ENCODE data around the gene HTT. TPM values are rescaled to one million over a fixed set of nuclear protein-coding genes. Genes with fewer than 3 reads are reported as not detected.
A peak's percentile ranks its signal among the peaks of the same experiment; 100 is the strongest.

The HTT gene
- total RNA-seq, 1 experiment from 2014 or later: 64.4 TPM

GRCh38 chr4:3229328-3229727 is 154.8 kb downstream of the HTT start:
- Histone ChIP-seq H2BK12ac (ENCODE audit: insufficient read length, low read depth, low read length) (no peak overlapping the region), H4K5ac (ENCODE audit: insufficient read length, low read depth, low read length) (no peak overlapping the region), H3K79me2 (ENCODE audit: insufficient read depth, low read length) (no peaks in the 10 kb centered on the region), H2BK20ac (ENCODE audit: low read depth, low read length, poor library complexity, severe bottlenecking) (no peak overlapping the region), H3T11ph (ENCODE audit: low read length) (no peak overlapping the region), H2BK120ac (ENCODE audit: low read depth, low read length, poor library complexity, severe bottlenecking) (no peak overlapping the region), H3K27me3 (ENCODE audit: insufficient read depth, low read length) (no peaks in the 10 kb centered on the region), H4K20me1 (ENCODE audit: control insufficient read depth, insufficient read depth, insufficient read length) (peaks cover 5% of the 10 kb centered on the region), H4K91ac (ENCODE audit: insufficient read length, low read depth, low read length) (no peak overlapping the region), H3K56ac (ENCODE audit: insufficient read length, low read depth, low read length) (no peak overlapping the region), H3K23me2 (ENCODE audit: insufficient read length, low read depth, low read length, poor library complexity, severe bottlenecking) (no peaks in the 10 kb centered on the region), H3K4me1 (ENCODE audit: insufficient read depth, low read length) (no peaks in the 10 kb centered on the region), H3K79me1 (ENCODE audit: insufficient read depth, low read depth, low read length, poor library complexity, severe bottlenecking) (no peaks in the 10 kb centered on the region), H3K18ac (ENCODE audit: insufficient read length, low read depth, low read length) (no peak overlapping the region), H3K9me3 (ENCODE audit: control insufficient read depth, low read depth, low read length) (no peaks in the 10 kb centered on the region), H3K27ac (ENCODE audit: insufficient read length, low read depth, low read length) (no peak overlapping the region), H2BK15ac (ENCODE audit: low read depth, low read length) (no peak overlapping the region), H3K14ac (ENCODE audit: insufficient read depth, low read length) (no peak overlapping the region), H2AK5ac (ENCODE audit: insufficient read length, low read length) (no peak overlapping the region), H2BK5ac (ENCODE audit: insufficient read length, low read length) (no peak overlapping the region), H3K9ac (ENCODE audit: extremely low read depth, insufficient read length, low read length) (no peak overlapping the region), H3K23ac (ENCODE audit: insufficient read length, low read depth, low read length) (no peak overlapping the region), H4K8ac (replicated peaks; ENCODE audit: insufficient read length, low read depth, low read length) (peak overlapping the region; percentile 27), H2AFZ (ENCODE audit: low read length) (no peak overlapping the region), H3K4me2 (ENCODE audit: insufficient read depth, insufficient read length, low read length) (no peak overlapping the region), H3K4ac (ENCODE audit: low read depth, low read length) (no peak overlapping the region)
- peaks cover 6% of the 10 kb centered on the region for H3K27me3 Mint-ChIP-seq (ENCODE audit: low read depth)
- no peak for TF ChIP-seq CTCF (conservative IDR thresholded peaks at IDR 0.05)
- peaks cover 3 to 7% of the 10 kb centered on the region in 2 experiments; a peak in 3 of 5 replicates for H3K9me3 Mint-ChIP-seq
- WGBS (ENCODE audit: extremely low coverage, insufficient read length, low lambda C conversion rate): no CpG with 5 or more reads among the region's 9 CpGs
- no peaks in the 10 kb centered on the region for H3K4me1 Mint-ChIP-seq
- no peak for DNase-seq
- H3K36me3 Mint-ChIP-seq (ENCODE audit: insufficient read depth in 1 of 3, low read depth in 3 of 3): peaks cover 57 to 75% (median 67%) of the 10 kb centered on the region in 3 experiments
- H3K4me3 Mint-ChIP-seq: no peak overlapping the region
- H3K27ac Mint-ChIP-seq: peak overlapping the region in 2 of 3 experiments; percentile 11 to 56; a peak in 3 of 7 replicates
